ENCODE data around the gene RELT. TPM values are rescaled to one million over a fixed set of nuclear protein-coding genes. Genes with fewer than 3 reads are reported as not detected.

Gene RELT
- polyA plus RNA-seq, 1 donor from 2014 or later: 29.9 TPM

DNA sequence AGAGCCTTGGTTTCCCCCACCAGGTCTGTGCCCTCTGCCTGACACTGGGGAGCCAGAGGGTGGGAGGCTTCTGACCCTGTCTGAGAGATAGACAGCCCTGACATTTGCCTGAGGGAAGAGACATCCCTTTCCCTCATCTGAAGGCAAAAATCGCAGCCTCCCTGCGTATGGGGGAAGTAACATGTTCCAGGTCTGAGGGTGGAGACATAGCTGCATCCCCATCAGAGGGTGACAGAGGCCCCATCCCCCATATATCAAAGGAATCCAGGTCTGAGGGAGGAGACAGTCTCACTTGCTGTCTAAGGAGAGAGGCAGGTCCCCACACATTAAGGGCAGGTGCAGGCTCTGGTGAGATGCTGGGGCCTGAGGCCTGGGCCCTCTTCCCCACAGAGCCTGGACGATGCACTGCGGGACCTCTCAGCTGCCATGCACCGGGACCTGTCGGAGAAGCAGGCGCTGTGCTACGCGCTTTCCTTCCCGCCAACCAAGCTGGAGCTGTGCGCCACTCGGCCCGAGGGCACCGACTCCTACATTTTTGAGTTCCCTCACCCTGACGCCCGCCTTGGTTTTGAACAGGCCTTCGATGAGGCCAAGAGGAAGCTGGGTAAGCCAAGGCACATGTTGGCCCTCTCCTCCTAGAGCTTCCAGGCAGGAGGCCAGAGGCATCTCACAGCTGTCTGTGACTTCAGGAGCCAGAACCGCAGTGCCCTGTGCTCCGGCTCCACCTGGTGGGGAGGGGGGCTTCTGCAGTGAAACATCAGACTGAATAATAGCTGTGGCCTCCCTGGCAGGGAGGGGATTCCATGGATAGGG, 16.1 kb upstream of the RELT start:
- Mint-ChIP-seq H3K4me3 (no peak overlapping the region), H3K9me3 (no peaks in the 10 kb centered on the region), H3K4me1 (peaks cover 6 to 14% (median 7%) of the 10 kb centered on the region in 3 donors), H3K27me3 (no peaks in the 10 kb centered on the region), H3K36me3 (peaks cover 2% of the 10 kb centered on the region), H3K27ac (peak overlapping the region in 1 of 3 donors; percentile 53)

- Mint-ChIP-seq H3K4me3 (no peak overlapping the region), H3K27me3 (no peaks in the 10 kb centered on the region), H3K27ac (peak overlapping the region in 1 of 3 donors; percentile 70), H3K36me3 (peaks cover 2% of the 10 kb centered on the region), H3K4me1 (peaks cover 7 to 17% (median 8%) of the 10 kb centered on the region in 3 donors), H3K9me3 (no peaks in the 10 kb centered on the region)
These were observed 15.3 kb upstream of the RELT start for GRCh38 chr11:73360743-73361369.

GRCh38 chr11:73361953-73362776, 14.0 kb upstream of the RELT start:
- Mint-ChIP-seq H3K4me3 (no peak overlapping the region), H3K9me3 (no peaks in the 10 kb centered on the region), H3K36me3 (peaks cover 2% of the 10 kb centered on the region), H3K27ac (peak overlapping the region; percentile 59 to 93 (median 66)), H3K27me3 (peaks cover 1% of the 10 kb centered on the region), H3K4me1 (peaks cover 17 to 27% (median 18%) of the 10 kb centered on the region in 3 donors)

- H3K4me3 Mint-ChIP-seq: peak overlapping the region in 1 of 4 donors; percentile 37
- H3K4me1 Mint-ChIP-seq: peaks cover 26 to 36% (median 27%) of the 10 kb centered on the region in 3 donors
- H3K36me3 Mint-ChIP-seq: peaks cover 2% of the 10 kb centered on the region
- peaks cover 1% of the 10 kb centered on the region for H3K27me3 Mint-ChIP-seq
- no peaks in the 10 kb centered on the region for H3K9me3 Mint-ChIP-seq
- H3K27ac Mint-ChIP-seq: peak overlapping the region; percentile 59 to 93 (median 66)
These were observed 13.1 kb upstream of the RELT start for GRCh38 chr11:73363147-73363546.

DNA sequence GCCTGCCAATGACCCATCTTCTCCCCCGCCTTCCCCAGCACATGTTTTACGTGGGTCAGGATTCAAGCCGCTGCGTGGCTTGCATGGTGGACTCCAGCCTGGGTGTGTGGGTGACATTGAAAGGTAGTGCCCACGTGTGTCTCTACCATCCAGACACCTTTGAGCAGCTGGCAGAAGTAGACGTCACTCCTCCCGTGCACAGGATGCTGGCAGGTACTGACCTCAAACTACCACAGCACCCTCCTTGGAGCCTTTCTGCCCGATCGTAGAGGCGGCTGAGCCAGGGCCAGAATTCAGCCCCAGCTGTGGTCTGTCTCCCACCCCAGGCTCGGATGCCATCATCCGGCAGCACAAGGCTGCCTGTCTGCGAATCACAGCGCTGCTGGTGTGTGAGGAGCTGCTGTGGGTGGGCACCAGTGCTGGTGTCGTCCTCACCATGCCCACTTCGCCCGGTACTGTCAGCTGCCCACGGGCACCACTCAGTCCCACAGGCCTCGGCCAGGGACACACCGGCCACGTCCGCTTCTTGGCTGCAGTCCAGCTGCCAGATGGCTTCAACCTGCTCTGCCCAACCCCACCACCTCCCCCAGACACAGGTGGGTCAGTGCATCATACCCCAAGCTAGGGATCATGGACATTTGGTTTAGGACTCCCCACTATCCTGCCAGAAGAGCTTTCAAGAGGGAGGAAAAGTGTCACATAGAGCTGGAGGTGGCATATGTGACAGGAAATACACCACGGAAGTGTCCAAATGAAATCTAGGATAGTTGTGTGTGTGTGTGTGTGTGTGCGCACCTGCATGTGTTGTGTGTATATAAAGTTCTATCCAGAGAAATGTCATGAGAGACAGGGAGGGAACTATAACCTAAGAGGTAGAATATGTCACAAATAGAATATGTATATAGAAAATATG, 10.6 kb upstream of the RELT start:
- peaks cover 2% of the 10 kb centered on the region for H3K36me3 Mint-ChIP-seq
- H3K27me3 Mint-ChIP-seq: peaks cover 1% of the 10 kb centered on the region
- peak overlapping the region; percentile 3 to 84 (median 39) for H3K4me3 Mint-ChIP-seq
- H3K4me1 Mint-ChIP-seq: peaks cover 28 to 38% (median 35%) of the 10 kb centered on the region in 3 donors
- H3K27ac Mint-ChIP-seq: peak overlapping the region; percentile 46 to 80 (median 74)
- H3K9me3 Mint-ChIP-seq: no peaks in the 10 kb centered on the region

- peak overlapping the region; percentile 46 to 80 (median 74) for H3K27ac Mint-ChIP-seq
- H3K27me3 Mint-ChIP-seq: peaks cover 1% of the 10 kb centered on the region
- H3K36me3 Mint-ChIP-seq: peaks cover 2% of the 10 kb centered on the region
- H3K4me3 Mint-ChIP-seq: peak overlapping the region; percentile 3 to 84 (median 39)
- peaks cover 30 to 40% (median 38%) of the 10 kb centered on the region in 3 donors for H3K4me1 Mint-ChIP-seq
- H3K9me3 Mint-ChIP-seq: no peaks in the 10 kb centered on the region
These were observed 10.0 kb upstream of the RELT start for GRCh38 chr11:73366265-73366610.

GRCh38 chr11:73366953-73367352, 9.2 kb upstream of the RELT start:
- peak overlapping the region in 1 of 3 donors; percentile 68 for H3K27ac Mint-ChIP-seq
- H3K36me3 Mint-ChIP-seq: no peaks in the 10 kb centered on the region
- peaks cover 1% of the 10 kb centered on the region for H3K27me3 Mint-ChIP-seq
- no peaks in the 10 kb centered on the region for H3K9me3 Mint-ChIP-seq
- H3K4me3 Mint-ChIP-seq: peak overlapping the region in 3 of 4 donors; percentile 32 to 80 (median 74)
- peaks cover 36 to 46% (median 41%) of the 10 kb centered on the region in 3 donors for H3K4me1 Mint-ChIP-seq

DNA sequence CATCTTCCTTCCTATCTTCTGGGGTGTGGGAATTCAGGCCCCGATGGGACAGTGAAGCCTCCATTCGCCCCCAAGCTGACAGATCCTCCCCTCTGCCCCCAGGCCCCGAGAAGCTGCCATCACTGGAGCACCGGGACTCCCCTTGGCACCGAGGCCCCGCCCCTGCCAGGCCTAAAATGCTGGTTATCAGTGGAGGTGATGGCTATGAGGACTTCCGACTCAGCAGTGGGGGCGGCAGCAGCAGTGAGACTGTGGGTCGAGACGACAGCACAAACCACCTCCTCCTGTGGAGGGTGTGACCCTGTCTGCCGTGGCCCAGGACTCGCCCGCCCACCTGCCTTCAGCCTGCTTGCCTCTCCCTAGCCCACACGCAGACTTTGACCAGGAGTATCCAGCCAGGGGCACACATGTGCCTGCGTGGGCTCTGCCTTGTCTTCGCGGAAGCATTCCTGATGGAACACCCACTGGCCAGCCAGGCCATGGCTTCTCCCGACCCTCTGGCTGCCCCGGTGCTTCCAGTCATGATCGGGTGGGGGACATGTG, 8.6 kb upstream of the RELT start:
- Mint-ChIP-seq H3K27ac (peak overlapping the region in 2 of 3 donors; percentile 68 to 91), H3K4me1 (peaks cover 42 to 51% (median 47%) of the 10 kb centered on the region in 3 donors), H3K9me3 (no peaks in the 10 kb centered on the region), H3K4me3 (peak overlapping the region in 3 of 4 donors; percentile 32 to 80 (median 80)), H3K36me3 (no peaks in the 10 kb centered on the region), H3K27me3 (peaks cover 1% of the 10 kb centered on the region)

GRCh38 chr11:73372375-73372993, 3.7 kb upstream of the RELT start:
- peak overlapping the region in 3 of 4 donors; percentile 47 to 85 (median 77) for H3K4me3 Mint-ChIP-seq
- no peaks in the 10 kb centered on the region for H3K9me3 Mint-ChIP-seq
- H3K27ac Mint-ChIP-seq: peak overlapping the region; percentile 71 to 85 (median 75)
- peaks cover 29 to 44% (median 32%) of the 10 kb centered on the region in 3 donors for H3K4me1 Mint-ChIP-seq
- no peaks in the 10 kb centered on the region for H3K36me3 Mint-ChIP-seq
- H3K27me3 Mint-ChIP-seq: no peaks in the 10 kb centered on the region

GRCh38 chr11:73374151-73374550, 2.0 kb upstream of the RELT start:
- H3K4me1 Mint-ChIP-seq: peaks cover 36 to 52% (median 38%) of the 10 kb centered on the region in 3 donors
- no peaks in the 10 kb centered on the region for H3K27me3 Mint-ChIP-seq
- H3K9me3 Mint-ChIP-seq: no peaks in the 10 kb centered on the region
- no peaks in the 10 kb centered on the region for H3K36me3 Mint-ChIP-seq
- H3K27ac Mint-ChIP-seq: peak overlapping the region in 1 of 3 donors; percentile 95
- H3K4me3 Mint-ChIP-seq: peak overlapping the region in 3 of 4 donors; percentile 33 to 98 (median 55)

DNA sequence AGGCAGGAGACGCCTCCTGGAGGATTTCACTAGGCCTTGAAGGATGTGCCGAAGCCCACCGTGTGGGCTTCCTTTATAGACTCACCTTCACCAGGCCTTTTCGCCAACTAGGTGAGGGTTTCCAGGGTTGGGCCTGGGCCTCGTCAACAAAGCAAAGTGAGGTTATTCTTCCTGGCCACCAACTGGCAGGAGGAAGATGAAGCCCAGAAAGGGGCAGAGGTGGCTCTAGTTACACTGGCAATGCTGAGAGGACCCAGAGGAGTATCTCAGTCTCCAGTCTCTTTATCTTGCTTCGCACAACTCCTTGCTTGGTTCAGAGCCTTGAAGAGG, 404 bp upstream of the RELT start:
- Mint-ChIP-seq H3K27me3 (no peaks in the 10 kb centered on the region), H3K4me3 (peak overlapping the region; percentile 86 to 98 (median 96)), H3K9me3 (no peaks in the 10 kb centered on the region), H3K4me1 (peaks cover 51 to 57% (median 53%) of the 10 kb centered on the region in 3 donors), H3K27ac (peak overlapping the region; percentile 64 to 95 (median 76)), H3K36me3 (no peaks in the 10 kb centered on the region)

- H3K9me3 Mint-ChIP-seq: no peaks in the 10 kb centered on the region
- H3K4me3 Mint-ChIP-seq: peak overlapping the region; percentile 91 to 98 (median 96)
- peaks cover 49 to 59% (median 51%) of the 10 kb centered on the region in 3 donors for H3K4me1 Mint-ChIP-seq
- no peaks in the 10 kb centered on the region for H3K36me3 Mint-ChIP-seq
- peak overlapping the region; percentile 98 to 100 (median 100) for H3K27ac Mint-ChIP-seq
- no peaks in the 10 kb centered on the region for H3K27me3 Mint-ChIP-seq
These were observed 817 bp downstream of the RELT start for GRCh38 chr11:73376803-73377629.

All from IgD-negative memory B cell (primary cell).